ENCODE data around the gene CD300A. TPM values are rescaled to one million over a fixed set of nuclear protein-coding genes. Genes with fewer than 3 reads are reported as not detected.
A peak's percentile ranks its signal among the peaks of the same experiment; 100 is the strongest.

Gene CD300A
- total RNA-seq = 3.8 TPM

GRCh38 chr17:74466111-74466827 is at the start of gene CD300A:
CD300A (plus strand) TSS chr17:74466634; CDS start chr17:74466704, 70 bp downstream.
- no peak for DNase-seq (ENCODE audit: low spot score)

GRCh38 chr17:74417178-74418045 is 49.0 kb upstream of the CD300A start:
- DNase-seq (ENCODE audit: low spot score) (no peak), ATAC-seq (no peak)

More at GRCh38 chr17:74466111-74466827, at the start of gene CD300A:
- peak; percentile 32 for ATAC-seq

GRCh38 chr17:74419928-74420411 is 46.5 kb upstream of the CD300A start:
- DNase-seq (ENCODE audit: low spot score) = no peak
- ATAC-seq = no peak

GRCh38 chr17:74424117-74424516 is 42.3 kb upstream of the CD300A start:
- DNase-seq (ENCODE audit: low spot score) (no peak), ATAC-seq (no peak)

- DNase-seq (ENCODE audit: low spot score) (no peak), ATAC-seq (no peak)
Observed at GRCh38 chr17:74424657-74425056, 41.8 kb upstream of the CD300A start.

GRCh38 chr17:74426551-74427047 is 39.8 kb upstream of the CD300A start:
- ATAC-seq = no peak
- no peak for DNase-seq (ENCODE audit: low spot score)

GRCh38 chr17:74427048-74427762 is 39.2 kb upstream of the CD300A start:
- ATAC-seq (peak; percentile 57), DNase-seq (ENCODE audit: low spot score) (peak; percentile 90)

GRCh38 chr17:74427763-74428153 is 38.7 kb upstream of the CD300A start:
- ATAC-seq (no peak), DNase-seq (ENCODE audit: low spot score) (no peak)

GRCh38 chr17:74429604-74430384 is 36.6 kb upstream of the CD300A start:
- DNase-seq (ENCODE audit: low spot score) (peak; percentile 81), ATAC-seq (peak; percentile 44)

GRCh38 chr17:74430385-74430705 is 36.1 kb upstream of the CD300A start:
- DNase-seq (ENCODE audit: low spot score) (no peak), ATAC-seq (no peak)

- DNase-seq (ENCODE audit: low spot score) (peak; percentile 96), ATAC-seq (peak; percentile 56)
Observed at GRCh38 chr17:74430706-74431567, 35.5 kb upstream of the CD300A start.

- ATAC-seq = peak; percentile 60
- DNase-seq (ENCODE audit: low spot score) = peak; percentile 95
Observed at GRCh38 chr17:74431568-74432423, 34.6 kb upstream of the CD300A start, which contains the start of gene GPRC5C. GPRC5C (plus strand) TSS chr17:74432088; CDS start chr17:74439777, 7,689 bp downstream.

GRCh38 chr17:74432424-74432690 is 34.1 kb upstream of the CD300A start:
- ATAC-seq = no peak
- DNase-seq (ENCODE audit: low spot score) = no peak

- no peak for ATAC-seq
- DNase-seq (ENCODE audit: low spot score) = peak; percentile 45
Observed at GRCh38 chr17:74432766-74433391, 33.6 kb upstream of the CD300A start.

GRCh38 chr17:74433421-74434121 is 32.9 kb upstream of the CD300A start:
- DNase-seq (ENCODE audit: low spot score) = peak; percentile 48

GRCh38 chr17:74435775-74436359 is 30.6 kb upstream of the CD300A start:
- ATAC-seq (peak; percentile 1), DNase-seq (ENCODE audit: low spot score) (peak; percentile 68)

More at GRCh38 chr17:74433421-74434121, 32.9 kb upstream of the CD300A start:
- ATAC-seq = no peak

- DNase-seq (ENCODE audit: low spot score) (no peak), ATAC-seq (no peak)
Observed at GRCh38 chr17:74437702-74438101, 28.7 kb upstream of the CD300A start.

Data from left lobe of liver (tissue), 2 donors.